ENCODE data around the gene APRT. TPM values are rescaled to one million over a fixed set of nuclear protein-coding genes. Genes with fewer than 3 reads are reported as not detected.
"Not testable (repeated sequence)": the region's sequence is repeated elsewhere in the genome, so short reads cannot be mapped to it uniquely, and the experiment has no call there.

The APRT gene
- total RNA-seq, 2 donors from 2014 or later: 45.5 to 80.7 TPM

- Histone ChIP-seq H3K27me3 (replicated peaks; ENCODE audit: insufficient read depth) (no peaks in the 10 kb centered on the region), H3K36me3 (no peaks in the 10 kb centered on the region), H3K4me1 (ENCODE audit: control insufficient read depth in 1 of 2, low read depth in 2 of 2) (peaks cover 12 to 50% of the 10 kb centered on the region in 2 donors), H3K27ac (no peak overlapping the region), H3K4me3 (no peak overlapping the region), H3K9me3 (no peaks in the 10 kb centered on the region)
- ATAC-seq (ENCODE audit: insufficient number of reproducible peaks, low FRiP score, low read depth) (no peak), DNase-seq (ENCODE audit: low spot score) (no peak)
- no peak for TF ChIP-seq CTCF (IDR thresholded peaks at IDR 0.05)
Observed at GRCh38 chr16:88774544-88775393, 37.0 kb downstream of the APRT start.

- H3K36me3 ChIP-seq: no peaks in the 10 kb centered on the region
- no peak overlapping the region for H3K4me3 ChIP-seq
- DNase-seq (ENCODE audit: low spot score) (no peak), ATAC-seq (ENCODE audit: insufficient number of reproducible peaks, low FRiP score, low read depth) (no peak)
- H3K9me3 ChIP-seq: no peaks in the 10 kb centered on the region
- no peak for TF ChIP-seq CTCF (IDR thresholded peaks at IDR 0.05)
- H3K4me1 ChIP-seq (ENCODE audit: control insufficient read depth in 1 of 2, low read depth in 2 of 2): peaks cover 9 to 49% of the 10 kb centered on the region in 2 donors
- H3K27ac ChIP-seq: no peak overlapping the region
- H3K27me3 ChIP-seq (replicated peaks; ENCODE audit: insufficient read depth): no peaks in the 10 kb centered on the region
Observed at GRCh38 chr16:88773812-88774291, 37.9 kb downstream of the APRT start.

GRCh38 chr16:88772871-88773811 lies 38.6 kb downstream of the APRT start:
- Histone ChIP-seq H3K4me3 (no peak overlapping the region), H3K27me3 (replicated peaks; ENCODE audit: insufficient read depth) (no peaks in the 10 kb centered on the region), H3K4me1 (ENCODE audit: control insufficient read depth in 1 of 2, low read depth in 2 of 2) (peaks cover 16 to 56% of the 10 kb centered on the region in 2 donors), H3K27ac (peak overlapping the region; percentile 38 to 48), H3K9me3 (no peaks in the 10 kb centered on the region), H3K36me3 (no peaks in the 10 kb centered on the region)
- ATAC-seq (ENCODE audit: insufficient number of reproducible peaks, low FRiP score, low read depth): peak; percentile 32
- no peak for TF ChIP-seq CTCF (IDR thresholded peaks at IDR 0.05)
- no peak for DNase-seq (ENCODE audit: low spot score)

- H3K4me3 ChIP-seq; H3K36me3 ChIP-seq; DNase-seq (ENCODE audit: low spot score); H3K27me3 ChIP-seq (replicated peaks; ENCODE audit: insufficient read depth); H3K9me3 ChIP-seq; ATAC-seq (ENCODE audit: insufficient number of reproducible peaks, low FRiP score, low read depth); H3K27ac ChIP-seq: not testable (repeated sequence)
- H3K4me1 ChIP-seq (ENCODE audit: control insufficient read depth in 1 of 2, low read depth in 2 of 2): peaks cover 16 to 60% of the 10 kb centered on the region in 2 donors
Observed at GRCh38 chr16:88771781-88772180, 39.9 kb downstream of the APRT start.

GRCh38 chr16:88771294-88771772 lies 40.4 kb downstream of the APRT start:
- H3K9me3 ChIP-seq: no peaks in the 10 kb centered on the region
- ATAC-seq (ENCODE audit: insufficient number of reproducible peaks, low FRiP score, low read depth) (no peak), DNase-seq (ENCODE audit: low spot score) (no peak)
- H3K4me3 ChIP-seq: no peak overlapping the region
- no peak overlapping the region for H3K27ac ChIP-seq
- H3K36me3 ChIP-seq: no peaks in the 10 kb centered on the region
- peaks cover 16 to 60% of the 10 kb centered on the region in 2 donors for H3K4me1 ChIP-seq (ENCODE audit: control insufficient read depth in 1 of 2, low read depth in 2 of 2)
- TF ChIP-seq CTCF (IDR thresholded peaks at IDR 0.05): no peak
- H3K27me3 ChIP-seq (replicated peaks; ENCODE audit: insufficient read depth): no peaks in the 10 kb centered on the region
